Choroid plexus epithelial cell (primary cell): ENCODE data around the gene EGFLAM.
A peak's percentile ranks its signal among the peaks of the same experiment; 100 is the strongest.

Experiments used
- DNase-seq: peaks from one replicate; pipeline ENCODE4 v3.0.0-alpha.2; 2010; ENCODE audit warnings: low read depth
- H3K4me3 ChIP-seq: 2 replicates; pipeline ENCODE4 v1.5.1; 2011; ENCODE audit warnings: low read depth, mild to moderate bottlenecking, control low read depth, low read length, moderate library complexity
- CTCF ChIP-seq: conservative IDR thresholded peaks from 2 replicates; pipeline ENCODE4 v1.5.1; 2011; ENCODE audit warnings: low read depth, mild to moderate bottlenecking, control low read depth, inconsistent platforms, low read length, moderate library complexity

The EGFLAM gene

DNA sequence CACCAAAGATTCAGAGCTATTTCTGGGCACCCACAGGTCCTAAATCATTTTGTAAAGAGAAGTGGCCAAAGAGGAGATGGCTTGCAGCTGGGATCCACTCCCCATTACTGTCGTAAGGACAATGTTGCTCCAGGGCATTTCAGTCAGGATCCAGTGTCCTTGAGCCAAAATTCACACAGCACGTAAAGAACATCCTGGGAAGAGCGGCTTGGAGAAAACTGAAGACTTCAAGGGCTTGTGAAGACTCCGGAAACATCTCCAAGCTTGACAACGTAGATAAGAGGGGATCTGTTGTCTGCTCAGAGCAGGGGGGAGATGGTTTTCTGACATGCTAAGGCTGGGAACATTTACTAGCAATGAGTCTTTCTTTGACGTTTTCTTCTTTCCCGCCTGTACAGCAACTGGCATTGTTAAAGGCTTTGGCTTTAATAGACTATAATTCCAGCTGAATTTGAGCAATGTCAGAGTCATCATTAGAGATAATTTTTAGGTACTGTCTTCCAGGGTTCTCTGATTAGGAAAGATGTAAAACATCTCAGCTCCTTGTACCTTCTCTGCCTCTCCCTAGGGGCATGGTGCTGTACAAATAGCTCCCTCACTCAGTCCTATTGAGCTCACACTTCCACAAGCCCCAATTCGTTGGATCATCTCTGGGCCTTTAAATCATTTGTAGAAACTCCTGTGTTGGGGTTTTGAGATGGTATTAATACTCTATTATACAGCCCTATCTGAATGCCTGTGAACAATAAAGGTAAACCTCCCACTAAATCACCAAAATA is 39.7 kb downstream of the EGFLAM start:
- TF ChIP-seq CTCF = no peak
- no peak overlapping the region for H3K4me3 ChIP-seq
- DNase-seq = no peak

DNA sequence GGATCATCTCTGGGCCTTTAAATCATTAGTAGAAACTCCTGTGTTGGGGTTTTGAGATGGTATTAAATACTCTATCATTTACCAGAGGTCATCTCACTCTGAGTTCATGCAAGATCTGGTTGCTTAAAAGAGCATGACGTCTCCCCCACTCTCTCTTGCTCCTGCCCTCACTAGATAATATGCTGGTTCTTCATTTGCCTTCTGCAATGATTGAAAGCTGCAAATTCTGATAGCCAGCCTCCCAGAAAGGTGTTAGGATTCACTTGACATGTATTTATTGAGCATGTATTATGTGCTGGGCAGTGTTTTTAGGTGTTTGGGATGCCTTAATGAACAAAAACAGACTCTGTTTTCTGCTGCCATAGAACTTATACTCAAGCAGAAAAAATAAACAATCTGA is 41.2 kb downstream of the EGFLAM start:
- TF ChIP-seq CTCF = no peak
- no peak overlapping the region for H3K4me3 ChIP-seq
- no peak for DNase-seq

- no peak for TF ChIP-seq CTCF
- no peak for DNase-seq
- H3K4me3 ChIP-seq = no peak overlapping the region
Measured at GRCh38 chr5:38305148-38305547, 46.8 kb downstream of the EGFLAM start.

GRCh38 chr5:38307845-38308244 is 49.5 kb downstream of the EGFLAM start:
- no peak for TF ChIP-seq CTCF
- no peak overlapping the region for H3K4me3 ChIP-seq
- DNase-seq = no peak

- peak; percentile 10 for TF ChIP-seq CTCF
- H3K4me3 ChIP-seq = no peak overlapping the region
- DNase-seq = peak; percentile 64
Measured at GRCh38 chr5:38316544-38317224, 58.3 kb downstream of the EGFLAM start.

GRCh38 chr5:38317868-38318267 is 59.5 kb downstream of the EGFLAM start:
- TF ChIP-seq CTCF = no peak
- H3K4me3 ChIP-seq = no peak overlapping the region
- DNase-seq = no peak
